GM12878 (cell line): ENCODE results near the gene SENP8. TPM values are rescaled to one million over a fixed set of nuclear protein-coding genes. Genes with fewer than 3 reads are reported as not detected.

Experiments
- ATAC-seq: fragments of 200-7000 bp; cut with Tn5 transposase; 3 replicates; pipeline ENCODE4 v1.9.1; 2020; ENCODE audit warnings: mild to moderate bottlenecking, moderate library complexity
- BruUV-seq: library from RNA; stranded (reverse); fragments of 400-500 nt; replicated peaks from 2 replicates; lab custom pipeline; 2021; lab: Mats Ljungman, UMichigan
- CTCF ChIA-PET: fragments of 300-600 bp; sonication (Branson Sonifier 250); formaldehyde crosslinking; extraction: SDS; loops from one replicate; lab custom pipeline; 2021; ENCODE audit warnings: inconsistent platforms; lab: Yijun Ruan, JAX
- POLR2A ChIA-PET: fragments of 350-600 bp; formaldehyde crosslinking; extraction: SDS; loops from one replicate; lab custom pipeline; 2021; ENCODE audit warnings: inconsistent platforms; lab: Charles Lee
- RAD21 ChIA-PET: fragments of 300-600 bp; sonication (Branson Sonifier 250); formaldehyde crosslinking; loops from one replicate; lab custom pipeline; 2023; ENCODE audit warnings: antibody characterized with exemption; ENCODE audit not compliant: unreplicated experiment; lab: Charles Lee
- SMC1A ChIA-PET: fragments of 300-600 bp; sonication (Branson Sonifier 250); formaldehyde crosslinking; loops from one replicate; lab custom pipeline; 2023; ENCODE audit not compliant: unreplicated experiment, uncharacterized antibody; lab: Charles Lee
- DNase-seq: peaks from one replicate; pipeline ENCODE4 v3.0.0-alpha.2; 2011; ENCODE audit warnings: low read depth, low spot score
- FAIRE-seq: peaks from 3 replicates; lab custom pipeline; 2011; peaks lifted over from hg19 to GRCh38; lab: Jason Lieb, UNC
- H2AFZ ChIP-seq: 2 replicates; pipeline ENCODE4 v1.6.0; 2011; ENCODE audit warnings: low read depth, low read length, control low read depth; ENCODE audit not compliant: control insufficient read depth
- H3K27ac ChIP-seq: 2 replicates; pipeline ENCODE4 v1.5.1; 2011; ENCODE audit warnings: control low read depth; ENCODE audit not compliant: control insufficient read depth, insufficient read depth
- H3K27me3 ChIP-seq, 2 experiments: replicated peaks in 1 of 2; 2 replicates each; pipeline versions ENCODE4 v1.6.0 to v1.6.1; 2011; ENCODE audit warnings: low read length in 1 of 2; ENCODE audit not compliant: control insufficient read depth in 2 of 2, insufficient read depth in 2 of 2
- H3K36me3 ChIP-seq, 2 experiments: 2 replicates each; pipeline ENCODE4 v1.5.1; 2011; ENCODE audit warnings: low read length in 1 of 2; ENCODE audit not compliant: control insufficient read depth in 2 of 2, insufficient read depth in 2 of 2
- H3K4me1 ChIP-seq: 2 replicates; pipeline ENCODE4 v1.6.1; 2011; ENCODE audit warnings: mild to moderate bottlenecking, low read length, moderate library complexity, mixed read lengths; ENCODE audit not compliant: control insufficient read depth, insufficient read depth
- H3K4me2 ChIP-seq: 2 replicates; pipeline ENCODE4 v1.6.0; 2011; ENCODE audit warnings: control low read depth; ENCODE audit not compliant: control insufficient read depth, insufficient read depth
- H3K4me3 ChIP-seq: fragments of 200-600 bp; sonication (generic); 2 replicates; pipeline ENCODE4 v1.5.1; 2016
- H3K79me2 ChIP-seq: 2 replicates; pipeline ENCODE4 v1.6.0; 2011; ENCODE audit warnings: low read length; ENCODE audit not compliant: control insufficient read depth, insufficient read depth
- H3K9ac ChIP-seq: 2 replicates; pipeline ENCODE4 v1.8.0; 2011; ENCODE audit warnings: low read length, control low read depth, mixed read lengths; ENCODE audit not compliant: control insufficient read depth, insufficient read depth
- H3K9me3 ChIP-seq: replicated peaks from 3 replicates; pipeline ENCODE4 v1.5.1; 2011; ENCODE audit warnings: mild to moderate bottlenecking, low read length; ENCODE audit not compliant: control insufficient read depth, insufficient read depth
- H4K20me1 ChIP-seq: 2 replicates; pipeline ENCODE4 v1.6.0; 2011; ENCODE audit not compliant: control insufficient read depth, insufficient read depth
- BMI1 ChIP-seq: fragments of 450-650 bp; IDR thresholded peaks from 2 replicates; pipeline ENCODE4 v1.6.1; 2016; ENCODE audit warnings: mild to moderate bottlenecking, moderate library complexity, borderline replicate concordance
- EP300 ChIP-seq, 2 experiments: fragments of 150-350 bp in 1 of 2; IDR thresholded peaks; 2 replicates each; pipeline ENCODE4 v1.6.1; 2011 to 2012; ENCODE audit warnings: low read depth in 2 of 2, low read length in 2 of 2, borderline replicate concordance in 1 of 2, improper control_type of control experiment in 1 of 2, inconsistent platforms in 1 of 2; ENCODE audit not compliant: control insufficient read depth in 1 of 2
- FOXM1 ChIP-seq: IDR thresholded peaks from 2 replicates; pipeline ENCODE4 v1.6.1; 2012; ENCODE audit warnings: low read depth, mild to moderate bottlenecking, inconsistent platforms, low read length, moderate library complexity
- IRF4 ChIP-seq: IDR thresholded peaks from 2 replicates; pipeline ENCODE4 v1.6.1; 2011; ENCODE audit warnings: low read depth, low read length
- NBN ChIP-seq: fragments of 450-650 bp; IDR thresholded peaks from 2 replicates; pipeline ENCODE4 v1.6.1; 2016
- SIN3A ChIP-seq: IDR thresholded peaks from 2 replicates; pipeline ENCODE4 v1.6.1; 2012; ENCODE audit warnings: low read depth, low read length, improper control_type of control experiment
- whole genome bisulfite sequencing: methylation state at CpG from one replicate; pipeline ENCODE4 v1.1.6; 2016; ENCODE audit warnings: low lambda C conversion rate; ENCODE audit not compliant: insufficient replicate concordance, insufficient coverage; ENCODE audit errors: missing lambda C conversion rate; 5-methylcytosine and 5-hydroxymethylcytosine counted together
- in situ Hi-C: fragments of 300-500 bp; cut with MboI; formaldehyde crosslinking; loops from 9 replicates; pipeline ENCODE4 v1.14.3; 2018; ENCODE audit warnings: mixed read lengths
- intact Hi-C: fragments of 100-400 bp; cut with micrococcal nuclease; formaldehyde crosslinking; loops from one replicate; pipeline ENCODE4 v1.14.2; 2022; ENCODE audit not compliant: unreplicated experiment
- polyA plus RNA-seq, 11 experiments: library from polyadenylated mRNA; depleted of rRNA in 4 of 11; unstranded in 6 of 11; stranded (reverse) in 5 of 11; fragments of >200 nt; fragmentation: Nextera tagmentation in 4 of 11; fragmentation: Illumina TruSeq in 1 of 11; extraction: Ambion mirVana in 4 of 11; extraction: Trizol in 1 of 11; gene quantifications; 1 replicate in 1 of 11; 2 replicates in 10 of 11; pipeline versions ENCODE4 v1.2.1 to v1.2.3, GENCODE V29; 2011 to 2016; ENCODE audit warnings: inconsistent platforms in 2 of 11, missing spikeins in 2 of 11, low read depth in 1 of 11
- total RNA-seq, 4 experiments: library from RNA; depleted of rRNA in 3 of 4; stranded (reverse); fragments of >200 nt in 3 of 4; fragmentation: Illumina TruSeq in 1 of 4; extraction: Trizol in 1 of 4; gene quantifications; 2 replicates each; pipeline versions ENCODE4 v1.2.1 to v1.2.3, GENCODE V29; 2013 to 2021
- TF ChIP-seq, protein P1 (sequence below): IDR thresholded peaks from 2 replicates; pipeline ENCODE4 v1.6.1; 2011; ENCODE audit warnings: borderline replicate concordance, low read depth, mild to moderate bottlenecking, moderate library complexity, low read length; ENCODE audit not compliant: insufficient read depth, poor library complexity, severe bottlenecking
- TF ChIP-seq, protein P2 (sequence below): fragments of 450-650 bp; formaldehyde crosslinking; IDR thresholded peaks from 2 replicates; pipeline ENCODE4 v1.4.0; 2022; ENCODE audit warnings: mild to moderate bottlenecking, moderate library complexity
- TF ChIP-seq, protein P3 (sequence below): fragments of 450-650 bp; IDR thresholded peaks from 2 replicates; pipeline ENCODE4 v1.6.1; 2016; ENCODE audit warnings: mild to moderate bottlenecking

The SENP8 gene
- total and polyA plus RNA-seq, 10 of the 15 experiments (the other 5 are each of a cell fraction or from before 2014, with no cell fraction given): 0.87 to 5.6 (median 2.2) TPM

DNA sequence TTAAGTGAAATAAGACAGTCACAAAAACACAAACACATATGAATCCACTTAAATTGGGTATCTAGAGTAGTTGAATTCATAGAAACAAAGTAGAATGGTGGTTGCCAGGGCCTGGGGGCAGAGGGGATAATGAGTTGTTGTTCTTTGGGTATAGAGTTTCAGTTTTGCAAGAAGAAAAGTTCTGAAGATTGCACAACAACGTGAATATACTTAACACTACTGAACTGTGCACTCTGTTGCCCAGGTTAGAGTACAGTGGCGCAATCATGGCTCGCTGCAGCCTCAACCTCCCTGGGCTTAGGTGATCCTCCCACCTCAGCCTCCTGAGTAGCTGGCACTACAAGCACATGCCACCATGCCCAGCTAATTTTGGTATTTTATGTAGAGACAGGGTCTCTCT is 64.5 kb downstream of the SENP8 start (continued):
- TF ChIP-seq, protein P1, sequence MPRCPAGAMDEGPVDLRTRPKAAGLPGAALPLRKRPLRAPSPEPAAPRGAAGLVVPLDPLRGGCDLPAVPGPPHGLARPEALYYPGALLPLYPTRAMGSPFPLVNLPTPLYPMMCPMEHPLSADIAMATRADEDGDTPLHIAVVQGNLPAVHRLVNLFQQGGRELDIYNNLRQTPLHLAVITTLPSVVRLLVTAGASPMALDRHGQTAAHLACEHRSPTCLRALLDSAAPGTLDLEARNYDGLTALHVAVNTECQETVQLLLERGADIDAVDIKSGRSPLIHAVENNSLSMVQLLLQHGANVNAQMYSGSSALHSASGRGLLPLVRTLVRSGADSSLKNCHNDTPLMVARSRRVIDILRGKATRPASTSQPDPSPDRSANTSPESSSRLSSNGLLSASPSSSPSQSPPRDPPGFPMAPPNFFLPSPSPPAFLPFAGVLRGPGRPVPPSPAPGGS: no peak
- no peak for TF ChIP-seq NBN
- TF ChIP-seq IRF4: no peak
- TF ChIP-seq, protein P2, sequence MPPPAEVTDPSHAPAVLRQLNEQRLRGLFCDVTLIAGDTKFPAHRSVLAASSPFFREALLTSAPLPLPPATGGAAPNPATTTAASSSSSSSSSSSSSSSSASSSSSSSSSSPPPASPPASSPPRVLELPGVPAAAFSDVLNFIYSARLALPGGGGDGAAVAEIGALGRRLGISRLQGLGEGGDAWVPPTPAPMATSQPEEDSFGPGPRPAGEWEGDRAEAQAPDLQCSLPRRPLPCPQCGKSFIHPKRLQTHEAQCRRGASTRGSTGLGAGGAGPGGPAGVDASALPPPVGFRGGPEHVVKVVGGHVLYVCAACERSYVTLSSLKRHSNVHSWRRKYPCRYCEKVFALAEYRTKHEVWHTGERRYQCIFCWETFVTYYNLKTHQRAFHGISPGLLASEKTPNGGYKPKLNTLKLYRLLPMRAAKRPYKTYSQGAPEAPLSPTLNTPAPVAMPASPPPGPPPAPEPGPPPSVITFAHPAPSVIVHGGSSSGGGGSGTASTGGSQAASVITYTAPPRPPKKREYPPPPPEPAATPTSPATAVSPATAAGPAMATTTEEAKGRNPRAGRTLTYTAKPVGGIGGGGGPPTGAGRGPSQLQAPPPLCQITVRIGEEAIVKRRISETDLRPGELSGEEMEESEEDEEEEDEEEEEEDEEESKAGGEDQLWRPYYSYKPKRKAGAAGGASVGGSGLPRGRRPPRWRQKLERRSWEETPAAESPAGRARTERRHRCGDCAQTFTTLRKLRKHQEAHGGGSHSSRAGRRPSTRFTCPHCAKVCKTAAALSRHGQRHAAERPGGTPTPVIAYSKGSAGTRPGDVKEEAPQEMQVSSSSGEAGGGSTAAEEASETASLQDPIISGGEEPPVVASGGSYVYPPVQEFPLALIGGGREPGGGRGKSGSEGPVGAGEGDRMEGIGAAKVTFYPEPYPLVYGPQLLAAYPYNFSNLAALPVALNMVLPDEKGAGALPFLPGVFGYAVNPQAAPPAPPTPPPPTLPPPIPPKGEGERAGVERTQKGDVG (CRISPR knock-in tag): no peak
- TF ChIP-seq BMI1: no peak
- TF ChIP-seq FOXM1: no peak
- TF ChIP-seq, all 136 proteins: peak for 0

DNA sequence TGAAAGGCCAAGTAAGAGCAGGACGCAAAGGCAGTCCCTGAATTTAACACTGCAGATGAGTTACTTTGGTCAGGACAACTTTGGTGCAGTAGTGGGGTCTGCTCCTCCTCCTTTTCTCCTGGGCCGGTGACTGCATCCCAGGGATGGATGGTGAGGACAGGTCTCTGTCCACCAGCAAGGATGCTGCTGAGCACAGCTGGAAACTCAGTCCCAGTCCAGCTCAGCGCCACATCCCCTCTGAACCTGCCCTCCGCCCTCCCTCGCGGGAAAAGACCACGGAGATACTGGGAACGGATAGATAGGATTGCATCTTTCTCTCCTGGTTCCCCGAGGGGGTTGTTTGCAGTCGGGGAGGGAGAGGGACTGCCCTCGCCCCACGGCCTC is 65.6 kb downstream of the SENP8 start:
- FAIRE-seq: no peak
- Histone ChIP-seq H3K9me3 (no peaks in the 10 kb centered on the region), H3K27ac (no peak overlapping the region), H3K4me3 (no peak overlapping the region), H2AFZ (no peak overlapping the region), H3K9ac (no peak overlapping the region), H4K20me1 (no peaks in the 10 kb centered on the region), H3K79me2 (no peaks in the 10 kb centered on the region), H3K27me3 (peaks cover 3 to 5% of the 10 kb centered on the region in 2 experiments; a peak in 3 of 4 replicates), H3K4me1 (no peaks in the 10 kb centered on the region), H3K4me2 (no peak overlapping the region), H3K36me3 (no peaks in the 10 kb centered on the region)
- RAD21 ChIA-PET: no interaction called here
- SMC1A ChIA-PET: no interaction called here
- POLR2A ChIA-PET: no interaction called here
- in situ Hi-C loops: no loop called here
- no peak for ATAC-seq
- intact Hi-C loops: no loop called here
- CTCF ChIA-PET: no interaction called here
- no TSS peak for BruUV-seq
- 39% methylated on average over 11 of the region's 12 CpGs for WGBS
- no peak for DNase-seq
- TF ChIP-seq SIN3A (no peak), EP300 (IDR thresholded peaks at IDR 0.05; ENCODE audit: borderline replicate concordance in 1 of 2, control insufficient read depth in 1 of 2, low read depth in 2 of 2, low read length in 2 of 2) (no peak)
- TF ChIP-seq, protein P3, sequence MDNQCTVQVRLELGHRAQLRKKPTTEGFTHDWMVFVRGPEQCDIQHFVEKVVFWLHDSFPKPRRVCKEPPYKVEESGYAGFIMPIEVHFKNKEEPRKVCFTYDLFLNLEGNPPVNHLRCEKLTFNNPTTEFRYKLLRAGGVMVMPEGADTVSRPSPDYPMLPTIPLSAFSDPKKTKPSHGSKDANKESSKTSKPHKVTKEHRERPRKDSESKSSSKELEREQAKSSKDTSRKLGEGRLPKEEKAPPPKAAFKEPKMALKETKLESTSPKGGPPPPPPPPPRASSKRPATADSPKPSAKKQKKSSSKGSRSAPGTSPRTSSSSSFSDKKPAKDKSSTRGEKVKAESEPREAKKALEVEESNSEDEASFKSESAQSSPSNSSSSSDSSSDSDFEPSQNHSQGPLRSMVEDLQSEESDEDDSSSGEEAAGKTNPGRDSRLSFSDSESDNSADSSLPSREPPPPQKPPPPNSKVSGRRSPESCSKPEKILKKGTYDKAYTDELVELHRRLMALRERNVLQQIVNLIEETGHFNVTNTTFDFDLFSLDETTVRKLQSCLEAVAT: no peak
